Spleen (tissue), 7 donors: ENCODE data around the gene KAT8.

ENCODE experiments used
- POLR2A ChIP-seq, 3 donors: fragments of 450-650 bp; IDR thresholded peaks; one replicate each; pipeline ENCODE4 v1.5.1; 2017; ENCODE audit warnings: antibody characterized with exemption in 3 of 3, mild to moderate bottlenecking in 1 of 3
- POLR2AphosphoS5 ChIP-seq, 3 donors: sonication (generic); formaldehyde crosslinking; IDR thresholded peaks; one replicate each; pipeline ENCODE4 v1.5.1; 2017; ENCODE audit warnings: antibody characterized with exemption in 3 of 3
- TF ChIP-seq, protein P1 (sequence below), 11 experiments: fragments of 200-600 bp in 7 of 11; fragments of 450-650 bp in 4 of 11; sonication (generic) in 4 of 11; IDR thresholded peaks in 8 of 11; conservative IDR thresholded peaks in 3 of 11; 1 replicate in 7 of 11; 2 replicates in 4 of 11; pipeline versions ENCODE4 v1.4.0 to v1.8.0; 2016 to 2021; ENCODE audit warnings: antibody characterized with exemption in 11 of 11, inconsistent platforms in 4 of 11, mild to moderate bottlenecking in 1 of 11
- donor health status: DM: no; HTN: no; CAD: no; lungs with moderate emphysema.
- donor health status: DM: no; HTN: no; CAD: no.
- donor health status: DM: no; HTN: no; CAD: no.

DNA sequence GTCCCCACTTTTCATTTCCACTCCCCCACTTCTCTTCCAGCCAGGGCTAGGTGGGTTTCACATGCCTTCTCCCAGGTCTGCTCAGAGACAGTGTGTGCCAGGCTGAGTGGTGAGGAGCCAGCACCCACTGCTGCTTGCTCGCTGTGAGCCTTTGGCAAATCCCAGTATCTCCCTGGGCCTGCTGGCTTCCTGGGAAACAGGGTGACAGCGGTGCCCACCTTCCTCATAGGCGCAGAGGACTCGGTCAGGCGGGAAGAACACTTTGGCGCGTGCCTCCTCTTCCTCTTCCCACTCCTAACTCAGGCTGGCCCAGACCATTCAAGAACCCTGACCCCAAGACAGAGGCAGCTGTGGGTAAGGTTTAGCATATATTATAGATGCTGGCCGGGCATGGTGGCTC lies 28.3 kb upstream of the KAT8 start:
- TF ChIP-seq, protein P1, sequence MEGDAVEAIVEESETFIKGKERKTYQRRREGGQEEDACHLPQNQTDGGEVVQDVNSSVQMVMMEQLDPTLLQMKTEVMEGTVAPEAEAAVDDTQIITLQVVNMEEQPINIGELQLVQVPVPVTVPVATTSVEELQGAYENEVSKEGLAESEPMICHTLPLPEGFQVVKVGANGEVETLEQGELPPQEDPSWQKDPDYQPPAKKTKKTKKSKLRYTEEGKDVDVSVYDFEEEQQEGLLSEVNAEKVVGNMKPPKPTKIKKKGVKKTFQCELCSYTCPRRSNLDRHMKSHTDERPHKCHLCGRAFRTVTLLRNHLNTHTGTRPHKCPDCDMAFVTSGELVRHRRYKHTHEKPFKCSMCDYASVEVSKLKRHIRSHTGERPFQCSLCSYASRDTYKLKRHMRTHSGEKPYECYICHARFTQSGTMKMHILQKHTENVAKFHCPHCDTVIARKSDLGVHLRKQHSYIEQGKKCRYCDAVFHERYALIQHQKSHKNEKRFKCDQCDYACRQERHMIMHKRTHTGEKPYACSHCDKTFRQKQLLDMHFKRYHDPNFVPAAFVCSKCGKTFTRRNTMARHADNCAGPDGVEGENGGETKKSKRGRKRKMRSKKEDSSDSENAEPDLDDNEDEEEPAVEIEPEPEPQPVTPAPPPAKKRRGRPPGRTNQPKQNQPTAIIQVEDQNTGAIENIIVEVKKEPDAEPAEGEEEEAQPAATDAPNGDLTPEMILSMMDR (IDR thresholded peaks at IDR 0.05 in 8 of 11, conservative IDR thresholded peaks at IDR 0.05 in 3 of 11): no peak
- TF ChIP-seq POLR2AphosphoS5 (IDR thresholded peaks at IDR 0.05) (no peak), POLR2A (IDR thresholded peaks at IDR 0.05) (no peak)
